Thoracic aorta (tissue), 2 donors: ENCODE data around the gene LYPD6B. TPM values are rescaled to one million over a fixed set of nuclear protein-coding genes. Genes with fewer than 3 reads are reported as not detected.

Source experiments
- ATAC-seq: fragments of 150-250 bp; one replicate; pipeline ENCODE4 v1.8.0; 2017; ENCODE audit warnings: low read depth; ENCODE audit not compliant: insufficient number of reproducible peaks, low FRiP score
- DNase-seq: peaks from one replicate; pipeline ENCODE4 v3.0.0-alpha.2; 2020; ENCODE audit warnings: low spot score
- H3K27ac ChIP-seq, 2 donors: fragments of 200-600 bp; sonication (generic); 1 replicate in 1 of 2; 2 replicates in 1 of 2; pipeline ENCODE4 v1.5.1; 2016; ENCODE audit warnings: mild to moderate bottlenecking in 2 of 2, moderate library complexity in 2 of 2
- H3K27me3 ChIP-seq: fragments of 200-600 bp; sonication (generic); replicated peaks from 2 replicates; pipeline ENCODE4 v1.6.0; 2016; ENCODE audit warnings: mild to moderate bottlenecking; ENCODE audit not compliant: insufficient read depth
- H3K36me3 ChIP-seq: fragments of 200-600 bp; sonication (generic); one replicate; pipeline ENCODE4 v1.5.1; 2016
- H3K4me1 ChIP-seq, 2 donors: fragments of 200-600 bp; sonication (generic); 1 replicate in 1 of 2; 2 replicates in 1 of 2; pipeline versions ENCODE4 v1.5.1 to v1.6.0; 2016; ENCODE audit warnings: low read depth in 2 of 2, mild to moderate bottlenecking in 1 of 2; ENCODE audit not compliant: control insufficient read depth in 1 of 2
- H3K4me3 ChIP-seq: fragments of 200-600 bp; sonication (generic); 2 replicates; pipeline ENCODE4 v1.5.1; 2016; ENCODE audit warnings: mild to moderate bottlenecking
- H3K9me3 ChIP-seq: fragments of 200-600 bp; sonication (generic); 2 replicates; pipeline ENCODE4 v1.5.1; 2016
- CTCF ChIP-seq: fragments of 200-600 bp; sonication (generic); IDR thresholded peaks from one replicate; pipeline ENCODE4 v1.5.1; 2019; ENCODE audit warnings: antibody characterized with exemption
- total RNA-seq, 2 donors: library from RNA; depleted of rRNA; stranded (reverse); fragments of >200 nt; gene quantifications; one replicate each; pipeline versions ENCODE4 v1.1.0 to v1.2.3, GENCODE V29; 2016

LYPD6B gene
- total RNA-seq, 2 donors from 2014 or later = not detected

DNA sequence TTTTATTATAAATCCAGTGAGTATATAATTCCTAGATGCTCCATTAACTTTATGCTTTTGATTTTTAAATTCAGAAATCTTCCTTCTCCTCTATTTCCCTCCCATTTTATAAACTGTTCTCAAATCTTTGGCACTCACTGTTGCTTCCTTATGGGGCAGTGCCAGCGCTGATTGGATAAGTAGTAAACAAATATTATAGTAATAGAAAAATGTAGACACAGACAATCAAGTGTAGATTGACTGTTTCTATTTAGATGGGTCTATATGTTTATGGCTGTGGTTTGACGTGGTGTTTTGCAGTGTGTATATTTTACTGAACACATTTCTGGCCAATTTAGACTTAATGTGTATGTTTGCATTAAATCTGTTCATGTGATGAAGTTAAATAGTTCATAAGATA lies 36.6 kb downstream of the LYPD6B start:
- no peaks in the 10 kb centered on the region for H3K36me3 ChIP-seq
- H3K4me3 ChIP-seq = no peak overlapping the region
- no peak for TF ChIP-seq CTCF
- no peaks in the 10 kb centered on the region for H3K9me3 ChIP-seq
- DNase-seq = no peak
- ATAC-seq = no peak
- no peaks in the 10 kb centered on the region for H3K27me3 ChIP-seq
- peaks cover 3 to 17% of the 10 kb centered on the region in 2 donors for H3K4me1 ChIP-seq
- H3K27ac ChIP-seq = no peak overlapping the region

- no peaks in the 10 kb centered on the region for H3K27me3 ChIP-seq
- no peak overlapping the region for H3K27ac ChIP-seq
- ATAC-seq (no peak), DNase-seq (no peak)
- H3K4me1 ChIP-seq = peaks cover 3 to 16% of the 10 kb centered on the region in 2 donors
- no peaks in the 10 kb centered on the region for H3K36me3 ChIP-seq
- no peak for TF ChIP-seq CTCF
- H3K9me3 ChIP-seq = no peaks in the 10 kb centered on the region
- H3K4me3 ChIP-seq = no peak overlapping the region
These were observed 37.4 kb downstream of the LYPD6B start for GRCh38 chr2:149075853-149076252.

DNA sequence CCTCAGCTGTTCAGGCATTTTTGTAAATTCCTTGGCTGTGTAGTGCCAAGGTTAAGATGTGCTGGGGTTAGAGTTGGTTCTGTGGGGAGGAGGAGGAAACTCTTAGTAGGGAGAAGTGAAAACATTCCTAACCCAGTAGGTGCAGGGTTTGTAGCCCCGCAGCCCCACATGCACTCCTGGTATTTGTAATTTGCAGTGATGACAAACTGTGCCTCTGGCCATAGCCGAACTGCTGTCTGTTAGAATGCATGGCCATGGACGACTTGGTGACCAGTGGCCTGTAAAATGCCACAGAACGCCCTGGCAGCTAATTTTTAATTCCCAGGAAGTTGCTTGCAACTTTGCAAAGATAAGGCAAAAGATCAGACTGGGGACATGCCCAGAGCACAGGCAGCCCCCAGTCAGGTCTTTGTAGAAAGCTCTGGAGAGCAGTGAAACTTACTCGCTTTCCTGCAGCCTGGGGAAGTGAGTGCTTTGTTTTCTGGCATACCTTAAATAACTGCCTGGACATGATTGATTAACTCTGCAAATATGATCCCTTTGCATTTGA lies 38.4 kb downstream of the LYPD6B start:
- no peak for ATAC-seq
- Histone ChIP-seq H3K27ac (no peak overlapping the region), H3K4me1 (peaks cover 3 to 16% of the 10 kb centered on the region in 2 donors), H3K9me3 (no peaks in the 10 kb centered on the region), H3K4me3 (no peak overlapping the region), H3K36me3 (no peaks in the 10 kb centered on the region), H3K27me3 (no peaks in the 10 kb centered on the region)
- no peak for TF ChIP-seq CTCF
- DNase-seq = no peak

GRCh38 chr2:149077861-149078260 lies 39.4 kb downstream of the LYPD6B start:
- no peak for ATAC-seq
- TF ChIP-seq CTCF = no peak
- H3K9me3 ChIP-seq = no peaks in the 10 kb centered on the region

DNA sequence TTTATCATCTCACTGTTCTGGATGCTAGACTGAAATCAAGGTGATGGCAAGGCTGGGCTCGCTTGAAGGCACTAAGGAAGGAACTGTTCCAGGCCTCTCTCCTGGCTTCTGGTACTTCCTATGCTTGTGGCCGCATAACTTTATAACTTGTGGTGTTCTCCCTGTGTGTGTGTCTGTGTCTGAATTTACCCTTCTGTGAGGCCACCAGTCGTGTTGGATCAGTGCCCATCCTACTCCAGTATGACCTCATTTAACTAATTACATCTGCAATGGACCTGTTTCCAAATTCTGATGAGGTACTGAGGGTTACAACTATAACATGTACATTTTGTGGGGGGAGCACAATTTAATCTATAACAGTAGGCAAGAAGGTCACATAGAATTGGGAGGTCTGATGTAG lies 41.6 kb downstream of the LYPD6B start:
- no peak for ATAC-seq
- H3K36me3 ChIP-seq = no peaks in the 10 kb centered on the region
- H3K4me3 ChIP-seq = no peak overlapping the region
- no peak for TF ChIP-seq CTCF
- no peak for DNase-seq
- no peaks in the 10 kb centered on the region for H3K27me3 ChIP-seq
- no peak overlapping the region for H3K27ac ChIP-seq
- H3K4me1 ChIP-seq = peaks cover 4 to 21% of the 10 kb centered on the region in 2 donors
- H3K9me3 ChIP-seq = no peaks in the 10 kb centered on the region

More at GRCh38 chr2:149077861-149078260, 39.4 kb downstream of the LYPD6B start:
- Histone ChIP-seq H3K4me1 (peaks cover 3 to 16% of the 10 kb centered on the region in 2 donors), H3K36me3 (no peaks in the 10 kb centered on the region), H3K27me3 (no peaks in the 10 kb centered on the region), H3K27ac (no peak overlapping the region), H3K4me3 (no peak overlapping the region)
- DNase-seq = no peak
